Glomerular visceral epithelial cell (primary cell): ENCODE data around the gene TMEM129.
"Not testable (repeated sequence)": the region's sequence is repeated elsewhere in the genome, so short reads cannot be mapped to it uniquely, and the experiment has no call there.

ENCODE experiments used
- DNase-seq: peaks from one replicate; pipeline ENCODE4 v3.0.0-alpha.2; 2016; ENCODE audit errors: extremely low spot score

Gene TMEM129

DNA sequence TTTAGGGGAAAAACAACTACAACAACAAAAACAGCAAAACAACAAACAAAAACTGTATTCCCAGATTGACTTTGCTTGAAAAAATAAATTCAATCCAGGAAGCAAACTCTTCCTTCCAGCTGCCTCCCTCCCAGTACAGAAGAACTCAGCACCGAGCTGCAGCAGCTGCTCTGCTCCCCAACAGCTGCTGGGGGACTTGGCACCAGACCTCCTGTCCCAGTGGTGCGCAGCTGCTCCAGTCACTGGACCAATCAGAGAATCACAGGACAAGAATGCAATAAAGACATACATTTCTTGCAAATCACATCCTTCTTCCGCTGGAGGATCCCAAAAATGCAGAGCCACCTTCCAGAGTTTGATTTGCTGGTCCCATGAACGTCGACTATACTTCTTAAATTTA lies 25.2 kb downstream of the TMEM129 start:
- no peak for DNase-seq

DNA sequence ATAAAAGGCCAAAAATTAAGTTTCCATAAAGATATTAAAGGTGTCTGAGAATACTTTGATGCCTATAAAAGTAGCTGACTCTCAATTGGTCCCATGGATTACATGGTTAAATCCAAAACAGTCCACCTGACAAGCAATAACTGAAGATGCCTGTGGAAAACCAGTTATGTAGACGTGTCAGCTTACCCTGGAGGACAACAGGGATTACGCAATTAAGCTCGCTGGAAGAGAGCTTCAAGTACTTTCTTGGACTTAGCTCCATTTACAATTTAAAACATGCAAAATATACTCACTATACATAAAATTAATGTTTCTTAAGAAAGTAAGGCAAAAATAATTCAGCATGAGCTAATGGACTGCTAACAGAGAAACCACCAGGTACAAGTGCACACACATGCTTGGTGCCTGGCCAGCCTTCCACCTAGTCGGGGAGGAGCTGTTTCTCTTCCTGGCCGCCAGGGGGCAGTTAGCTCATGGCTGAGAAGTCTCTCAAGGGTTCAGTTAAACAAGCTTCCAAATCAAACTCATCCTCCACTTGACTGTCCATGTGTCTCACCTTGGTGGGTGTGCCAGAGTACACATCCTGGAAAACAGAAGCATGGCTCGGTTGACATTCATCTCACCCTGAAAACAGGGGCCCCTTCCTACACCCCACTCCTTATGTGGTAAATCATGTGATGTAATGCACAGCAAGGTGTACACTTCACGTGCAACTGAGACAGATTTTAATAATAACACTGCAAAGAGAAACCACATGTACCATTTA lies 27.8 kb downstream of the TMEM129 start:
- peak; percentile 79 for DNase-seq

DNA sequence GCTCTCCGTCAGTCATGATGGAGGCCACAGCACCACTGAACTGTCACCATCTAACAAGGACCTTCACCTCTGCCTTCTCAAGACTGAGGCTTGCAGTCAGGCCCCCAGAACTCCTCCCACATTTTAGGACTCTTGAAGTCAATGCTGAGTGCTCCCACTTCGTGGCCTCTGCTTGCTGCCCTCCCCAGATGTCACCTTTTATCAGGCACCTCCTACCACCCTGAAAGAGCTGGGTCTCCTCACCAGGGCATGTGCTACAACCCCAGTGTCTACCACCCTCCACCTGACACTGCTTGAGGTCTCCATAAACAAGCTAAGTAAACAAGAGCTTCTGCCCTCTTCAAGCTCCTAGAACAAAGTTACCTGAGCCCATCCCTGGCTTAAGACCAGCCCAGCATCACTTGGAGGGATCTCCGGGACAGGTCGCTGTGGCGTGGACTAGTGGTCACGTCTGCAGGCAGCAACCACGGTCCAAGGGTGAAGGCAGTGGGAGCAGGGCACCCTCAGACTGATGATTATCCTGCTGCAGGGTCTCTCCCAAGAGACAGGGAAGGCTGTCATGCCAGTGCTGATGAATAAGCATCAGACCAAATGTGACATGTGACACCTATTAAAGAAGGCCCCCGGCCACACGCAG lies 29.3 kb downstream of the TMEM129 start:
- DNase-seq, result no peak

DNA sequence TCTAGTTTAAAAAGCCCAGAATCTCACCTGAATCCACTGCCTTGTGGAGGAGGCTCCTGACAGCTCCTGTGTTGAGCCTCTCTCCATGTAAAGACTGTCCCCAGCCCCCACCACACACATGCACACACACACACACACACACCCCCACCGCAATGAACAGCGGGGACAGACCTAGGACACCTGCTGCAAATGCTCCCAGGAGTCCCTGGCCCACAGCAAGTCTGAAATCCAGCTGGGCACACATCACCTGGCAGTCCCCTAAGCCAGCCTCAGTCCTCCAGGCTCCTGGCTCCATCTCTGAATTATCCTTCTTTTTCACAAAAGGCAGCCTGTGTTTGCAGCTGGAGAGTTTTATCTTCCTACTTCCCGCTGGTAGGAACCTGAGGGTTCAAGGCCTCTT lies 30.4 kb downstream of the TMEM129 start:
- no peak for DNase-seq

DNA sequence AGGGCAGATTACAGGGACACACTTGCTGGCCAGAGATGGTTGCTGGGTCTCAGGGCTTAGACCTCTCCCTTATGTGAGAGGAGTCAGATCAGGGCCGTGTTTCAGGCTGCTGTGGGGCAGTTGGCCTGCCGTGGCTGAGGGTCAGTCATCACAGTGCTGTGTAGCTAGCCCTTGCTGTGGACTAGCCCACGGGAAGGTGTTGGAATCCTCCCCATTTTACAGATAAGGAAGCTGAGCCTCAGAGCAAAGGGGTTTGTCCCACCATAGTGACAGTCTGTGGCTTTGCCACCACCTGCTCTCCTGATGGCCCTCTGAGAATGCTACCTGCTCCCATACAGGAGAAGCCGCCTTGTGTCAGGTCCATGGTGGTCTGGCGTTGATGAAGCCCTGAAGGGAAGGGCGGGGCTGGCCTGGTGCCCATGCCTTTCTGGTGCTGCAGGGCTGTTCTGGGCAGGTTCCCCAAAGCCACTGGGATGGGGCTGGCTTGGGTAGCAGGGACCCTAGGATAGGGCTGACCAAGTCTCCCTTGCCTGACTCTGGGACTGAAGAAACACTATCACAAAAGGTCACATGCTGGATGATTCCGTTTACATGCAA lies 34.6 kb downstream of the TMEM129 start:
- DNase-seq, result no peak

DNA sequence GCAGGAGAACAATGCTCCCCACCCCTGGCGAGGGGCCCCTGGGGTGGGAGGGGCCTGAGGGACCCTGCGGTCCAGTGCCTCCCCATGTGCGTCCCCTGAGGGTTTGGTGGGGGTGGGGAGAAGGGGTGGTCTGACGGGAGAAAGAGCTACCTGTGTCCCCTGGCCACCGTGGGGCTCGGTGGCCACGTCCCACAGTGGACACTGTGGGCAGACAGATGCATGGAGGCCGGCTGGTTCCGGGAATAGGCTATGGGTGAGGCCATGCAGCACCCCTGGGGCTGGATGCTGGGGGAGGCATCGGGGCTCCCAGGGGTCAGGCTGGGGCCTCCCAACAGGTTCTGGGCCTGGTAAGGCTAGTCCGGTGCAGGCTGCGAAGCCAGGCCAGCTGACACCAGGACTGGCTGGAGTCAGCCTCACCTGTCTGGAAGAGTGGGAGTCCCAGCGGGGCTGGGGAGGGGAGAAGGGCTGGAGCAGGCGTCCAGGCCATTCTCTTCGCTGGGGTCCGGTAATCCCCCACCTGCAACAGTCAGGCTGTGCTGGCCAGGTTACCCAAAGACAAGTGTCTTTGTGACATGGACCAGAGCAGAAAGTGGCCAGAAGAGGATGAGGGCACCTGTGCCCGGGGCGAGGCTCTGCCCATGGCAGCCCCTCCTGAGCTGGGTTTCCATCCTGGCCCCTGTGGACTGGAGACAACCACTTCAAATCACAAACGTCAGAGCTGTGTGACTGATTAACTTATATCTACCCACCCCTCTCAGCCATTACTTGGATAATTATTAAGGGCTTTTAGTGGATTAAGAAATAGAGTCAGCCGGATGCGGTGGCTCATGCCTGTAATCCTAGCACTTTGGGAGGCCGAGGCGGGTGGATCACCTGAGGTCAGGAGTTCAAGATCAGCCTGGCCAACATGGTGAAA lies 35.6 kb downstream of the TMEM129 start:
- peak; percentile 70 for DNase-seq

DNA sequence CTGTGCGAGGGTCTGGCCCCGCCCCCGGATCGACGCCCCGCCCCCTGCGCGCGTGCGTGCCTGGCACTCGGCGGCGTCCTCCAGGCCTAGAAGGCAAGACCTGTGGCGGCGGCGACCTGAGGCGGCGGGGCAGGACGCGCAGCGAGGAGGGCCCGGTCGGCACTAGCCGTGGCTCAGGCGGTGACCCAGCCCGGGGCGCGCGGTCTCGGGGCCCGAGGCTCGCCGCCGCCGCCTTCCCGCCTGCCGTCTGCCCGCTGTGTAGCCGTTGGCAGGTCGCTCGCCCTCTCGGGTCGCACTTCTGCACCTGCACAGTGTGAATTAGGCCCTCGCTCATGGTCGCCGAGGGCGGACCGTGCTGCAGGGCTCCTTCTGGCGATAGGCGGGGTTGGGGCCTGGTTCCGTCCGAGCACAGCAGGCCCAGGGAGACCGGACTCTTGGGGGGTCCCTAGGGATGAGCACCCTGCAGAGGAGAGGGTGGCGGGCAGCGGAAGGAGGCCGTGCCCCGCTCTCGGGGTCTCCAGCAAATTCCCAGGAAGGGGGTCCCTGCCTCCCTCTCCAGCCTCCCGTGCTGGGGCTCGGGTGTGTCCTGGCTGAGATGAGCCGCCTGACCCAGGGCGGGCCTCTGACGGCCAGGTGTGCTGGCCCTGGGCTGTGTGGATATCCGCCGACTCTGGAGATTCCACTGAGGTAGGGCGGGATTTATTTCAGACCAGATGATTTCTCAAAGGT lies 36.5 kb downstream of the TMEM129 start:
- no peak for DNase-seq

DNA sequence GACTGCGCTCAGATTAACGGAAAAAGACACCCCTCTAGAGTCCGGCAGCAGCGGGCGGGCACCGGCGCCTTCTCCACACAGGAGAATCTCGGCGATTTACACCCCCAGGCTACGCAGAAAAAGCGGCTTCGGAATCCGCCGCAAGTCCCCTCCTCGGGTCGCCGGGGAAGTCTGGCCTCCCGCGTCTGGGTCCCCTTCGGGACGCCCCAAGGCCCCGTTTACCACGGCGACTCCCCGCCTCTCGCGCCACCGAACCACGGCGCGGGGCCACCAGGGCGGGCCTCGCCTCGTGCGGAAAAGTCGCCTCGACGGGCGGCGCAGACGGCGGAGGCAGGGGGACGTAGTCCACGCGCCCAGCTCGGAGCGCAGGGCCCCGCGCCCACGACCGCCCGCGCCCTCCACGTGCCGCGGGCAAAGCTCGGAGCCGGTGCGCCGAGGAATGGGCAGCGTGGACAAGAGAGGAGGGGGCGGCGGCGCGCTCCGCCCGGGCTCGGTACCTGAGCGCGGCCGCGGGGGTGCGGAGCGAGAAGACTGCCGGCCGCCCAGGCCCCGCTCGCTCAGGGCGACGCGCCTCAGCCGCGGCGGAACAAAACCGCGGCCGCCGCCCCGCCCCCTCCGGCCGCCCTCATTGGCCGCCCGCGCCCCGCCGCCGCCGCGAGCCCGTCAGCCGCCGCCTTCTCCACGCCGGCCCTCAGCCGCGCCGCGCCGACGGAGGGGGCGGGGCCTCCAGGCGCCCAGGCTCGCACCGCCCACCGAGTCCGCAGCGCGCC lies 37.2 kb downstream of the TMEM129 start, which contains the start of gene FAM53A:
Gene FAM53A, minus strand, starts transcription at position 578 of the 770 bp plus-strand sequence. CDS start 15,572 bp downstream, outside the sequence.
- DNase-seq, result peak; percentile 93

DNA sequence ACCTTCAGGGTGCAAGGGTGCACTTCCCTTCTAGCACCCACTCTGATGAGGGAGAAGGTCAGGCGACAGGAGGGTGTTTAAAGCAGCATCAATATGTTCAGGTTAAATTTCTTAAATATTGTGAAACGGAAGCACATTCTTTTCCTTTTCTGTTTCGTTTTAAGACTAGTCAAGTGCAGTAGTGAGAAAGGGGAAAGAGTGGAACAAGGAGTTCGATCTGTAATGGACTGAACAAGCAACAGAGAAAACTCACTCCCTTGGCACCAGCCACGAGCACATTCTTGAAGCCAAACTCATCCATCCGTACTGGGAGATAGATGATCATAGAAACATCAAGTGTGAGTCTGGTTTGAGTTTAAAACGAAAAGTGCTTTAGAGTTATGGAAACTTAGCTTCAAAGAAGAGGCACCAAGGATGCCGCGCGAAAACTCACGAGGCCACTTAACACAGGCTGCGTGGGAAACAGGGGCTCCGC lies 37.8 kb downstream of the TMEM129 start:
- peak; percentile 60 for DNase-seq

DNA sequence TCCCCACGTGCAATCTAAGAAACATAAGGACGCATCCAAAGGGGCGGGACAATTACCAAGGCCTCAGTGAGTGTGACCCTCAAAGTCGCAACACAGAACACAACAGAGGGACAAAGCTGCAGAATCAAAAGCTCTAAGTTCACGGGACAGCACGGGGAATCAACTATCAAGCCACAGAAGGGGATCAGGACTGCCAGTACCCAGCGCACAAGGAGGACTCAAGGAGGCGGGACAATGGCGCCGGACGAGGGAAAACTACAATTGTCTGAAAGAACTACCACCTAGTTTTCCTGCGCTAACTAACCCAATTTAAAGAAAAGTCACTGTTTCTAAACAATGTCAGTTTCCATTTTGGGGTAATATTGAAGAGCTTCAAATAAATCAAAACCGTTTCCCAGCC lies 38.3 kb downstream of the TMEM129 start:
- no peak for DNase-seq

DNA sequence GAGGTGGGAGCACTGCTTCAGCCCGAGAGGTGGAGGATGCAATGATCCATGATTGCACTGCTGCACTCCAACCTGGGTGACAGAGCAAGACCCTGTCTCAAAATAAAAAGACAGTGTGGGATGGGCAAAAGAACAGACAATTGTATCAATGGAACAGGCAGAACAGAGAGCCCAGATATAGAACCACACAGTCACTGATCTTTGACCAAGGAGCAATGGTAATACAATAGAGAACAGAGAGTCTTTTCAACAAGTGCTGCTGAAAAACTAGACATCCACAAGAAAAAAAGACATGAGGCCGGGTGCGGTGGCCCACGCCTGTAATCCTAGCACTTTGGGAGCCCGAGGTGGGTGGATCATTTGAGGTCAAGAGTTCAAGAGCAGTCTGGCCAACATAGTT lies 42.9 kb downstream of the TMEM129 start:
- DNase-seq, result no peak

DNA sequence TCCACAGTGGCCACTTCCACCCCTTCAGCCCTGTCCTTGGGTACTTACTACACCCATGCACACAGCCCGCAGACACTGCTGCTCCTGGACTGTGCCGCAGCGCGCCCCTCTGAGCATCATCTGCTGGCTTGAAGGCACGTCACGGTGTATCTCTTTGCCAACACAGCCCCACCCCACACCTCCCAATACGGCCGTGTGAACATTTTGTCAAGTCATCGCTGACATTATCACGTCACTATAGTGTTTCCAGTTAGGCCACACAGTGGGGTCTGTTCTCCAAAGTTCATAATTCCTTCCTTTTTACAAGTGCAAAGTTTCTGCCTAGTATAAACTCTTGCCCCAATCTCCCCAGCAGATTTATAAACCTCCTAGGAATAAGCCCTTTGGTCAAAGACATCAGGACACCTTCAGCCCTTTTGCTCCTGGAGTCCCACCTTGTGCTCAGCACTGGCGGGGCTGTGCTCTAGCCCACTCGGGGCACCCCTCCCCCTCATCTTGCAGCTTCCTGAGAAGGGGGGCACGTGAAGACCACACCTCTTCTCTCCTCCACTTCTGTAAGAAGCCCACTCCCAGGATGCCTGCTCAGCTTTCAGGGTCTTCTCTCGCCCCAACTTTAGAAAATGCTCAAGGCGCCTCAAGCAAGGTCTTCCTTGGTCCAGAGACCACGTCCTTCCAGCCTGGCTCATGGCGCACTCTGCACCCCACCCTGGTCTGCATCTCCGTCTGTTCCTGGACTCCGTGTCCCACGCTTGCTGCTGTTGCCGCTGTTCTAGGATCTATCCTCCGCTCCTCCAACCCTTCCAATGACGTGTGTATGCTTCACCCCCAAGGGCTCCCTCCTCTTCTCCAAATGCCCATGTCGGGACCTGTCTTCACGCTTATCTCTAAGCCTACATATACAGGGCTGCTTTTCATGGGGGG lies 44.3 kb downstream of the TMEM129 start:
- DNase-seq, result no peak

DNA sequence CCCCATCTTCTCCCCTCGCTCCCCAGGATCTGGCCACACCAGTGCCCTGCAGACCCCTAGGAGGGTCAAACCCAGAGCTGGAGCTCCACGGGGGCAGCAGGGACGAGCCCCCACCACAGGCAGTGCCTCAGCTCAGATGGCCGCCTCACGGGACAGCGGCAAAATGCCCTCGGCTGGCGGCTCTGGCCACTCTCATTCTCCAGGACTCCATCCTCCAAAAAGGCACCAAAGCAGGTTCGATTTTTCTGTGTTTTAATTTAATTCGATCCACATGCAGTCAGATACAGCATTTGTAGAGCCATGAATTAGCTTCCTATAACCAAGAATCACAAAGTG lies 45.4 kb downstream of the TMEM129 start:
- DNase-seq, result no peak

DNA sequence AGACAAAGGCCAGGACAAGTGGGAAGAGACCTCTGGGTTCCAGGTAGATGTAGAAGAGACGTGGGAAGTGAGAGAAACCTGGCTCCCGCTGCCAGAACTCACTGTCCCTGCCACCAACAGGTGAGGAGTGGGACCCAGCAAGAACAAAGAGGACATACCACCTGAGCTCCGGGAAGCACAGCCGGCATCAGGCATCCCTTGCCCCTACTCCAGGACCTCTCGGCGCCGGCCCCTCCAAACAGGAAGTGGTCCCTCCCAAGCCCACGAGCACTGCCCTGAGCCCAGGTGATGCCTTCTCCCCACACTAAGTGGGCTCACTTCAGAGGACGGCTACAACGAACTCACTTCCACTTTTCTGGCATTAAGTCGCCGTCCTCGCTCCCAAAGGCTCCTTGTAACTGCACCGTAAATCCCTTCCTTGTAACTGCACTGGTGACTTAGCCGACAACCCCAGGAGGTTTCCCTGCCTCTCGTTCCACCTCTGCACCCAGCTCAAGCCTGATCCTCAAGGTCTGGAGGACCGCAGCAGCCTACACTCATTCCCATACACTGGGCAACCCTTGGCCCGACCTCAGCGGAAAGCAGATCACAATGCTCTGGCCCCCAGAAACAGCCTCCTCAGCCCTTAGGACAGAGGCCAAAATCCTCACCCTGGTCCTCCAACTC lies 45.9 kb downstream of the TMEM129 start:
- no peak for DNase-seq

DNA sequence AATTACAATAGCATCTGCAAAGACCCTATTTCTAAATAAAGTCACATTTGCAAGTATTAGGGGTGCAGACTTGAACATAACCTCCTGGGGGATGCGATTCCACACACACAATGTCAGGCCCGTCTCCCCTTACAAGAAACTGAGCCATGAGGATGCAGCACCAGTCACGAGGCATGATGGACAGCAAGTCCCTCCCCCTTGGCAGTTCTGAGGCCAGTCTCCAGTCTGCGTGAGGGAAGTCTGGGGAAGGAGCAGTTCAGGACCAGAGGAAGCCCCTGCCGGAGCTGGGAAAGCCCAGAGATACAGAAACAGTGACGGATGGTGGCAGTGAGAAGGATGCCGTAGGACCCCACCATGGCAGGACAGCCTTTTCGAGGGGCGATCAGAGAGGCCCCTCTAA lies 46.4 kb downstream of the TMEM129 start:
- DNase-seq, result no peak

DNA sequence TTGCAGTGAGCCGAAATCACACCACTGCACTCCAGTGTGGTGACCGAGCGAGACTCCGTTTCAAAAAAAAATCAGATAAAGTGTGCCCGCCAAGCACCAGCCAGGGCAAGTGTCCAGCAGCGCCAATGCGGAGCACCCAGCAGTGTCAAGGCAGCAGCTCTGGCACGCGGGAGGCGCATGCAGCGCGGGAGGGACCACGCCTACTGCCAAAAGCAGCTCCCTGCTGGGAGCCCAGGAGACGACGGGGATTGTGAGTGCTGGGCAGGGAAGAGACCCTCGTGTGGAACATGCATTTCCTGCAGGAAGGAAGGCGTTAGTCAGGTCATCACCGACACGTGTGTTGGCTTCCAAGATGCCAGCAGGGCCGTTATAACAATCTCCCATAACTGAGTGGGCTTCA lies 47.5 kb downstream of the TMEM129 start:
- DNase-seq, result no peak

DNA sequence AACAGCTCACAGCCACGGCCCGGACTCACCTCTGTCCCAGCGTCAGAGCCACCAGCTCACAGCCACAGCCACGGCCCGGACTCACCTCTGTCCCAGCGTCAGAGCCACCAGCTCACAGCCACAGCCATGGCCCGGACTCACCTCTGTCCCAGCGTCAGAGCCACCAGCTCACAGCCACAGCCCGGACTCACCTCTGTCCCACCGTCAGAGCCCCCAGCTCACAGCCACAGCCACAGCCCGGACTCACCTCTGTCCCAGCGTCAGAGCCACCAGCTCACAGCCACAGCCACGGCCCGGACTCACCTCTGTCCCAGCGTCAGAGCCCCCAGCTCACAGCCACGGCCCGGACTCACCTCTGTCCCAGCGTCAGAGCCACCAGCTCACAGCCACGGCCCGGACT lies 50.1 kb downstream of the TMEM129 start:
- not testable (repeated sequence) for DNase-seq

DNA sequence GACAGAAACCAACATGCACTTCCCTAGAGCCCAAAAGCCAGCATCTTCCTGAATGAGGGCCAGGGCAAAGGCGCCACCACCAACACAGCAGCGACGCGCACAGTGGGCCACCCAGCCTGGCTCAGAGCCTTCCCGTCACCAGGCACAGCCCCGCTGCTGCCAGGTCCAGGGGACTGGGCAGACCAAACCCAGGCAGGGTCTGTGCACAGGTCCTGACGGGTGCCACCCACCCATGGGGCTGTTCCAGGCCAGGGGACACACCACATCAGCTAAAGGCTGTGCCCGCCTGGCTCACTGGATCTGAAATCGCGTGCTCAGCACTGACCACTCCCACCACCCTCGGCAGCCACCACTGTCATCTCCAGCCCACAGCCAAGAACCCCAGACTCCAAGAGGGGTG lies 50.8 kb downstream of the TMEM129 start:
- DNase-seq, result no peak

DNA sequence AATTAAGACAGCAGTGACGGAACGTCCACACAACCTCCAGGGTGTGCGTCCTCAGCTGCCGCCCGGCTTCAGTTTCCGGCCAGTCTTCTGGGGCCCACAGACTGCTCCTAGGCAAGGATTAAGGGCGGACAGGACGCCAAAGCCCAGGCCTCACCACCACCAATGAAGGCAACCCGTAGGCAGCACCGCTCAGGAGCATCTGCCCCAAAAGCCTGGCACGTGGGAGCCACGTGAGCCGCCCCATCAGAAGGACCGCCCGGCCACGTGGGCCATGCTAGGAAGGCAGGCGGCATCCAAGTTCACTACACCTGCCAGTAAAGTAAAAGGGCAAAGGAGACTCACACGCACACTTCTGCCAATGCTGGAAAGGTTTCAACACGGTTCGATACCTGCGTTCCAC lies 51.3 kb downstream of the TMEM129 start:
- no peak for DNase-seq
